T-cell (primary cell): ENCODE measurements around the gene SLC16A14. TPM values are rescaled to one million over a fixed set of nuclear protein-coding genes. Genes with fewer than 3 reads are reported as not detected.

Experiments used
- total RNA-seq, 35 experiments: library from RNA in 6 of 35; stranded (reverse) in 6 of 35; fragments of 120-200 nt in 1 of 35; gene quantifications; one replicate each; pipeline versions ENCODE4 v1.2.1 to v1.2.4 and lab custom pipeline; 2013 to 2026

The SLC16A14 gene
- total RNA-seq, 5 donors from 2014 or later (not counting 1 experiment from before 2014, with no cell fraction given), result 0.12 to 0.60 (median 0.41) TPM

Other genes starting within 250 kb of the SLC16A14 start
- gene TRIP12, start 146.9 kb downstream of the SLC16A14 start, total RNA-seq, result 100 to 1,000 TPM; 185 to 219 (median 192) TPM
- 1 to 10 TPM in 3 of 5 donors, under 1 TPM in 2; 0.62 to 1.6 (median 1.1) TPM for gene FBXO36, start 146.4 kb downstream of the SLC16A14 start, total RNA-seq
- gene SP110, start 151.1 kb upstream of the SLC16A14 start, total RNA-seq, result 100 to 1,000 TPM in 4 of 5 donors, 10 to 100 TPM in 1; 95.4 to 136 (median 111) TPM
- gene SP140, start 156.8 kb upstream of the SLC16A14 start, total RNA-seq, result 10 to 100 TPM; 49.3 to 68.0 (median 66.8) TPM